ENCODE data around the gene NHSL2. TPM values are rescaled to one million over a fixed set of nuclear protein-coding genes. Genes with fewer than 3 reads are reported as not detected.

The NHSL2 gene
- total RNA-seq, 4 donors from 2014 or later: 1.5 to 2.7 (median 2.1) TPM

DNA sequence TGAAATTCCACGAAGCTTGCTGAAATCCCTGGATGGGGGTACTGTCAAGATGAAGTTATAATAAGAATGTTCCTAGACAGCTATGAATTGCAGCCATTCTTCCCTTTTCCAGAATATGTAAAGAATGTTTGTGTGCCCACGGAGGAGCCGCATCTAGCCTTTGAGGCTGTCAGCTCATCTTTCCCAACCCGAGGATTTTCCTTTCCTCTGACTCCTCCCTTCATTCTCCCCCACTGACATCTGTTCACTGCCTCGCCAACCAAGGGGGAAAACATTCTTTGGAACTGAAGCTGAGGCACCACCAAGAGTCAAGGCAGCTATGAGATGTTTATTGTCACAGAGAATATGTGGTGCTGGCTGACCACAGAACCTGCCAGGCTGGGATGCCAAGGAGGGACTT lies 8.8 kb downstream of the NHSL2 start:
- DNase-seq: no peak
- Histone ChIP-seq H3K36me3 (no peaks in the 10 kb centered on the region), H3K4me1 (no peaks in the 10 kb centered on the region), H3K4me3 (no peak overlapping the region), H3K27ac (no peak overlapping the region), H3K27me3 (no peaks in the 10 kb centered on the region), H3K9me3 (no peaks in the 10 kb centered on the region)
- ATAC-seq: no peak
- TF ChIP-seq CTCF (IDR thresholded peaks at IDR 0.05 in 4 of 5, conservative IDR thresholded peaks at IDR 0.05 in 1 of 5) (no peak), POLR2A (IDR thresholded peaks at IDR 0.05) (no peak)
- intact Hi-C loops (cut with DNase I; ENCODE audit: low total_unique reads) (loop anchor here (10.0 kb wide), 1 partner anchor 95 kb away; no protein-coding TSS in a partner anchor), in situ Hi-C loops (cut with MboI; ENCODE audit: low sequenced_read_pairs in 4 of 4) (no loop called here)

GRCh38 chrX:71919886-71920285 lies 9.2 kb downstream of the NHSL2 start:
- intact Hi-C loops (cut with DNase I; ENCODE audit: low total_unique reads) (loop anchor here (10.0 kb wide), 1 partner anchor 95 kb away; no protein-coding TSS in a partner anchor), in situ Hi-C loops (cut with MboI; ENCODE audit: low sequenced_read_pairs in 4 of 4) (no loop called here)
- H3K27ac ChIP-seq: no peak overlapping the region
- no peaks in the 10 kb centered on the region for H3K9me3 ChIP-seq
- TF ChIP-seq CTCF (IDR thresholded peaks at IDR 0.05 in 4 of 5, conservative IDR thresholded peaks at IDR 0.05 in 1 of 5) (no peak), POLR2A (IDR thresholded peaks at IDR 0.05) (no peak)
- H3K4me1 ChIP-seq: no peaks in the 10 kb centered on the region
- H3K4me3 ChIP-seq: no peak overlapping the region
- no peaks in the 10 kb centered on the region for H3K27me3 ChIP-seq
- ATAC-seq (no peak), DNase-seq (no peak)
- no peaks in the 10 kb centered on the region for H3K36me3 ChIP-seq

GRCh38 chrX:71922686-71923085 lies 12.0 kb downstream of the NHSL2 start:
- no peaks in the 10 kb centered on the region for H3K27me3 ChIP-seq
- H3K9me3 ChIP-seq: no peaks in the 10 kb centered on the region
- H3K36me3 ChIP-seq: no peaks in the 10 kb centered on the region
- in situ Hi-C loops (cut with MboI; ENCODE audit: low sequenced_read_pairs in 4 of 4) (no loop called here), intact Hi-C loops (cut with DNase I; ENCODE audit: low total_unique reads) (no loop called here)
- no peak for TF ChIP-seq CTCF (IDR thresholded peaks at IDR 0.05 in 4 of 5, conservative IDR thresholded peaks at IDR 0.05 in 1 of 5)
- no peak for TF ChIP-seq POLR2A (IDR thresholded peaks at IDR 0.05)
- H3K4me3 ChIP-seq: no peak overlapping the region
- ATAC-seq (no peak), DNase-seq (no peak)
- no peak overlapping the region for H3K27ac ChIP-seq
- no peaks in the 10 kb centered on the region for H3K4me1 ChIP-seq

- in situ Hi-C loops (cut with MboI; ENCODE audit: low sequenced_read_pairs in 4 of 4) (no loop called here), intact Hi-C loops (cut with DNase I; ENCODE audit: low total_unique reads) (no loop called here)
- no peak for TF ChIP-seq CTCF (IDR thresholded peaks at IDR 0.05 in 4 of 5, conservative IDR thresholded peaks at IDR 0.05 in 1 of 5)
- Histone ChIP-seq H3K36me3 (no peaks in the 10 kb centered on the region), H3K27ac (no peak overlapping the region), H3K4me3 (no peak overlapping the region), H3K9me3 (no peaks in the 10 kb centered on the region), H3K4me1 (no peaks in the 10 kb centered on the region), H3K27me3 (no peaks in the 10 kb centered on the region)
- no peak for DNase-seq
- ATAC-seq: no peak
Measured at GRCh38 chrX:71923516-71923915, 12.9 kb downstream of the NHSL2 start.

DNA sequence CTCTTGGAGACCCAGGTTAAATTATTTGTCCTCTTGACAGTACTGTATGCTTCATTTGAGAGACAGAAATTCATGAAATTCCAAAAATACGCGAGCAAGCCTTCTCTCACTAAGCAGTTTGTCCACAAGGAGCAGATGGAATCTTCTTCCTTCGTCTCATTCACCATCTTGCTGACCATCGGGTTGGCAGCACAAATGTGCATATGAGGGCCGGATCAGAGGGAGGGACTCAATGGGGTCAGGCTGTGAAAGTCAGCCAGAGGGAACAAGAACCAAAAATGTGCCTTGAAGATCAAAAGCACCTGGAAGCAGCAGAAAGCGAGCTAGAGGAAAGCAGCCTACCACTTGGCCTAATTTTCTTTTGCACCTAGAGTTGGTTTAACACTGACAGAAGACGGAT lies 16.4 kb downstream of the NHSL2 start:
- no peaks in the 10 kb centered on the region for H3K4me1 ChIP-seq
- H3K36me3 ChIP-seq: no peaks in the 10 kb centered on the region
- no peaks in the 10 kb centered on the region for H3K9me3 ChIP-seq
- ATAC-seq: no peak
- TF ChIP-seq POLR2A (IDR thresholded peaks at IDR 0.05) (no peak), CTCF (IDR thresholded peaks at IDR 0.05 in 4 of 5, conservative IDR thresholded peaks at IDR 0.05 in 1 of 5) (no peak)
- in situ Hi-C loops (cut with MboI; ENCODE audit: low sequenced_read_pairs in 4 of 4): no loop called here
- intact Hi-C loops (cut with DNase I; ENCODE audit: low total_unique reads): no loop called here
- no peaks in the 10 kb centered on the region for H3K27me3 ChIP-seq
- H3K4me3 ChIP-seq: no peak overlapping the region
- H3K27ac ChIP-seq: no peak overlapping the region
- no peak for DNase-seq
